ENCODE measurements around the gene TTC32.

DNA sequence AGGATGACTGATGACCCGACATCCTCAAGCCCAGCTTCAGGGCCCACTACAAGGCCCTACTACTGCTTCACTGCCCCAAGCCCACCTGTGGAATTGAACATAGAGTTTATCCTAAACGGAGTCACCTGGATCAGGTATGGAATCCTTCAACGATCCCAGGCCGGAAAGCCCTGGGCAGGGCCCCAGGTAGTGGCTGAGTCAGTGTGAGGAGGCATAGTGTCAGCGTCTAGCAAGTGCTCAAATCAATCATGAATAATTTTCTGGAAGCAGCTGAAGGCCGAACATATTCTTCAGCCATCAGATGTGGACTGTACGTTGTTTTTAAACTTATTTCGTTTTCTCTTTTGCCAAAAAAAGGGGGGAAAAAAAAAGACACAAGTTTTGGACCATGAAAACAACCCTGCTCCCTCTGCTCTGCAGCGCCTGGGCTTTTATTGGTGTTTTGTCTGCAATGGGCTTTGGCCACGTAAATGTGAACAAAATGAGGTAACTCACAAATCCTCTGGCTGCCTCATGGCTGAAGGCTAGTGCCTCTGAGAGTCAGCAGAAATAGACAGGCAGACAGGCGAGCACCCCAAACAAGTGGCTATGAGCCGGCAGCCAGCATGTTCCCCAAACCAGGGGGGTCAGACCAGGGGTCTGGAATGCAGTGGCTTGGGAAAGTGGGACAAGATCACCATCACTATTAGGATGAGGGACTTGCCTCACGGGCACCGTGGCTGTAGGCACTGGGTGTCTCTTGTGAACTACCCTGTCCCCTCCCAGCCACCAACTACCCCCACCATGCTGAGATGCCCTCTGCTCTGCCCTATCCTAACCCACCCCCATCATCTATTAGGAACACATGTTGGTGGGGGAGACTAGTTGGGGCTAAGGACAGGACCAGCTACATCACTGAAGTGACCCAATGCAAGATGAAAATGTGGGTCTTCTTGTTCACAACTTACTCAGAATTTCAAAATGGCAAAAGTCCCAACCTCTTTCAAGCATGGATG is 51.4 kb downstream of the TTC32 start:
- TF ChIP-seq, protein P1, sequence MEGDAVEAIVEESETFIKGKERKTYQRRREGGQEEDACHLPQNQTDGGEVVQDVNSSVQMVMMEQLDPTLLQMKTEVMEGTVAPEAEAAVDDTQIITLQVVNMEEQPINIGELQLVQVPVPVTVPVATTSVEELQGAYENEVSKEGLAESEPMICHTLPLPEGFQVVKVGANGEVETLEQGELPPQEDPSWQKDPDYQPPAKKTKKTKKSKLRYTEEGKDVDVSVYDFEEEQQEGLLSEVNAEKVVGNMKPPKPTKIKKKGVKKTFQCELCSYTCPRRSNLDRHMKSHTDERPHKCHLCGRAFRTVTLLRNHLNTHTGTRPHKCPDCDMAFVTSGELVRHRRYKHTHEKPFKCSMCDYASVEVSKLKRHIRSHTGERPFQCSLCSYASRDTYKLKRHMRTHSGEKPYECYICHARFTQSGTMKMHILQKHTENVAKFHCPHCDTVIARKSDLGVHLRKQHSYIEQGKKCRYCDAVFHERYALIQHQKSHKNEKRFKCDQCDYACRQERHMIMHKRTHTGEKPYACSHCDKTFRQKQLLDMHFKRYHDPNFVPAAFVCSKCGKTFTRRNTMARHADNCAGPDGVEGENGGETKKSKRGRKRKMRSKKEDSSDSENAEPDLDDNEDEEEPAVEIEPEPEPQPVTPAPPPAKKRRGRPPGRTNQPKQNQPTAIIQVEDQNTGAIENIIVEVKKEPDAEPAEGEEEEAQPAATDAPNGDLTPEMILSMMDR (IDR thresholded peaks at IDR 0.05), result no peak
- no peak for TF ChIP-seq POLR2A (IDR thresholded peaks at IDR 0.05)

Data from lower leg skin (tissue), 3 donors.